ENCODE data around the gene OR52D1. TPM values are rescaled to one million over a fixed set of nuclear protein-coding genes. Genes with fewer than 3 reads are reported as not detected.

Gene OR52D1
- total and polyA plus RNA-seq, 2 of the 8 experiments (the other 6 are each of a cell fraction or from before 2014, with no cell fraction given) = not detected

DNA sequence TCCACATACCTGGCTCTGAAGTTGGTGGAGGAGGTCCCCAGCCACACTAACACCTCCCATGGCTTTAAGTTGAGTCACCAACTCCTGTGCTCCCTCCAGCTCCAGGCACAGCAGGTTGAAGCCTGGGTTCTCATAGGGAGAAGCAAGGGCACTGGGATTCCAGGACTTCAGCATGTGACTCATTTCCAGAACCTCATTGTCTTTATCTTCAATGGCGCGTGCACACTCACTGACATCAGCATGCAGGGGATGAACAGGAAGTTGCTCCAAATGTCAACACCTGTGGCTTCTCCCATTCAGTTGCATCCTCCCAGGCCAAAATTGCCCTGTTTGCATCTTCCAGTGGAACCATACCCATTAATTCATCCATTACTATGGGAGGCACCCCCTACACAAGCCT lies 33.8 kb downstream of the OR52D1 start:
- H3K56ac ChIP-seq (replicated peaks; ENCODE audit: insufficient read length, low read depth, low read length) = no peak overlapping the region
- POLR2A ChIA-PET (ENCODE audit: partially characterized antibody) = no interaction called here

More for the DNA sequence above, 33.8 kb downstream of the OR52D1 start:
- CTCF ChIA-PET (ENCODE audit: partially characterized antibody) = interaction anchor here (1.3 kb wide), 1 partner anchor 8 kb away, joined by 3 read pairs; no protein-coding TSS in a partner anchor
- no peaks in the 10 kb centered on the region; a peak in 1 of 7 replicates for H3K27me3 ChIP-seq (replicated peaks in 1 of 4; ENCODE audit: control insufficient read depth in 3 of 4, extremely low read depth in 1 of 4, insufficient read depth in 3 of 4, low read length in 3 of 4)
- no peak overlapping the region for H3K14ac ChIP-seq (ENCODE audit: insufficient read length)
- H3K79me2 ChIP-seq (ENCODE audit: control insufficient read depth in 1 of 2, insufficient read depth in 2 of 2, low read length in 2 of 2) = no peaks in the 10 kb centered on the region
- no peak for DNase-seq (ENCODE audit: low read depth in 1 of 2, low spot score in 2 of 2)
- no peaks in the 10 kb centered on the region for H3K23me2 ChIP-seq (ENCODE audit: low read depth, low read length)
- H3K18ac ChIP-seq (ENCODE audit: extremely low read depth, low read length) = no peak overlapping the region
- H3K4me3 ChIP-seq (ENCODE audit: extremely low read depth in 1 of 4, insufficient read depth in 2 of 4, low read depth in 3 of 4, low read length in 4 of 4) = no peak overlapping the region
- TF ChIP-seq SIX5 (IDR thresholded peaks at IDR 0.05; ENCODE audit: low read depth, low read length) (no peak), BCL11A (IDR thresholded peaks at IDR 0.05; ENCODE audit: low read depth in 2 of 2, low read length in 2 of 2) (no peak), MAX (IDR thresholded peaks at IDR 0.05) (no peak)
- H2BK5ac ChIP-seq (ENCODE audit: low read depth, low read length) = no peak overlapping the region
- no peak overlapping the region for H3K27ac ChIP-seq (ENCODE audit: low read depth, low read length)
- WGBS, 2 experiments (ENCODE audit: extremely low coverage in 1 of 2, insufficient coverage in 1 of 2, insufficient read length in 1 of 2, insufficient replicate concordance in 2 of 2, low coverage in 1 of 2, low lambda C conversion rate in 2 of 2, missing lambda C conversion rate in 1 of 2) = 93% methylated on average over 2 of the region's 2 CpGs; no CpG with 5 or more reads in 1 of the 2 experiments
- H4K20me1 ChIP-seq (replicated peaks in 1 of 2; ENCODE audit: control insufficient read depth in 1 of 2, insufficient read depth in 2 of 2, low read length in 2 of 2) = no peaks in the 10 kb centered on the region
- no peak overlapping the region for H3K4ac ChIP-seq (replicated peaks; ENCODE audit: insufficient read length, low read depth, low read length)
- H4K91ac ChIP-seq (replicated peaks; ENCODE audit: insufficient read length, low read length) = no peak overlapping the region
- no peak overlapping the region for H2BK120ac ChIP-seq (replicated peaks; ENCODE audit: low read depth, low read length)
- H4K5ac ChIP-seq (ENCODE audit: insufficient read length, low read depth, low read length) = no peak overlapping the region
- H2AK5ac ChIP-seq (ENCODE audit: low read depth, low read length) = no peak overlapping the region
- no peaks in the 10 kb centered on the region for H3K9me3 ChIP-seq (ENCODE audit: insufficient read depth in 2 of 2, low read depth in 1 of 2, low read length in 1 of 2)
- H2BK15ac ChIP-seq (ENCODE audit: low read length) = no peak overlapping the region
- H2BK20ac ChIP-seq (ENCODE audit: low read length) = no peak overlapping the region
- H3K9ac ChIP-seq (replicated peaks in 1 of 4; ENCODE audit: extremely low read depth in 1 of 4, low read depth in 3 of 4, low read length in 3 of 4) = no peak overlapping the region
- no peak overlapping the region for H2BK12ac ChIP-seq (ENCODE audit: low read depth, low read length)
- no peak overlapping the region for H3K23ac ChIP-seq (ENCODE audit: insufficient read length)
- H3K4me2 ChIP-seq (ENCODE audit: insufficient read depth in 1 of 2, low read depth in 2 of 2, low read length in 2 of 2) = no peak overlapping the region
- no peak overlapping the region for H2AFZ ChIP-seq (ENCODE audit: low read length)
- H3K79me1 ChIP-seq (ENCODE audit: low read depth, low read length) = no peaks in the 10 kb centered on the region
- no peaks in the 10 kb centered on the region for H3K36me3 ChIP-seq (ENCODE audit: control insufficient read depth in 2 of 4, insufficient read depth in 4 of 4, low read length in 3 of 4)
- H4K8ac ChIP-seq (ENCODE audit: extremely low read depth, insufficient read depth, low read length) = no peak overlapping the region
- no peak for FAIRE-seq
- H3K4me1 ChIP-seq (replicated peaks in 1 of 4; ENCODE audit: control insufficient read depth in 3 of 4, insufficient read depth in 4 of 4, low read length in 3 of 4) = peaks cover 0 to 3% (median 0%) of the 10 kb centered on the region in 4 experiments; a peak in 1 of 7 replicates
